Liver (tissue), 9 donors: ENCODE data around the gene ACACB. TPM values are rescaled to one million over a fixed set of nuclear protein-coding genes. Genes with fewer than 3 reads are reported as not detected.

Experiments
- DNase-seq: peaks from one replicate; pipeline ENCODE4 v3.0.0-alpha.2; 2017; ENCODE audit warnings: low spot score
- H3K27ac ChIP-seq, 2 donors: one replicate each; pipeline ENCODE4 v1.7.0; 2013; ENCODE audit warnings: inconsistent platforms in 2 of 2, low read length in 2 of 2, control low read depth in 1 of 2, low read depth in 1 of 2, mild to moderate bottlenecking in 1 of 2
- H3K27me3 ChIP-seq, 4 donors: one replicate each; pipeline versions ENCODE4 v1.6.1 to v1.7.0; 2013; ENCODE audit warnings: low read length in 3 of 4, inconsistent platforms in 1 of 4, mild to moderate bottlenecking in 1 of 4, moderate library complexity in 1 of 4; ENCODE audit not compliant: control insufficient read depth in 4 of 4, insufficient read depth in 4 of 4
- H3K36me3 ChIP-seq, 4 donors: one replicate each; pipeline versions ENCODE4 v1.6.1 to v1.7.0; 2013; ENCODE audit warnings: low read length in 3 of 4, mild to moderate bottlenecking in 3 of 4, low read depth in 1 of 4, moderate library complexity in 1 of 4; ENCODE audit not compliant: control insufficient read depth in 4 of 4, insufficient read depth in 3 of 4
- H3K4me1 ChIP-seq, 4 donors: one replicate each; pipeline versions ENCODE4 v1.6.1 to v1.7.0; 2013; ENCODE audit warnings: low read length in 3 of 4, mild to moderate bottlenecking in 3 of 4, moderate library complexity in 1 of 4; ENCODE audit not compliant: control insufficient read depth in 4 of 4, insufficient read depth in 4 of 4
- H3K4me3 ChIP-seq, 3 donors: one replicate each; pipeline versions ENCODE4 v1.6.1 to v1.7.0; 2013; ENCODE audit warnings: low read length in 3 of 3, control low read depth in 1 of 3, low read depth in 1 of 3, mild to moderate bottlenecking in 1 of 3
- H3K9ac ChIP-seq, 2 donors: one replicate each; pipeline ENCODE4 v1.7.0; 2013; ENCODE audit warnings: low read length in 2 of 2, mild to moderate bottlenecking in 2 of 2, moderate library complexity in 2 of 2, control low read depth in 1 of 2, low read depth in 1 of 2
- H3K9me3 ChIP-seq, 4 donors: one replicate each; pipeline versions ENCODE4 v1.6.1 to v1.7.0; 2013; ENCODE audit warnings: low read length in 3 of 4; ENCODE audit not compliant: control insufficient read depth in 4 of 4
- ATF3 ChIP-seq: IDR thresholded peaks from 2 replicates; pipeline ENCODE4 v1.6.1; 2016; ENCODE audit warnings: antibody characterized with exemption
- CTCF ChIP-seq: fragments of 150-350 bp; IDR thresholded peaks from 2 replicates; pipeline ENCODE4 v1.5.1; 2017; ENCODE audit warnings: improper control_type of control experiment, low read depth, low read length; ENCODE audit not compliant: missing input control
- EGR1 ChIP-seq, 2 donors: IDR thresholded peaks; 2 replicates each; pipeline ENCODE4 v1.6.1; 2016 to 2018; ENCODE audit warnings: antibody characterized with exemption in 2 of 2, low read depth in 2 of 2
- FOXA1 ChIP-seq: IDR thresholded peaks from 2 replicates; pipeline ENCODE4 v1.6.1; 2016; ENCODE audit warnings: antibody characterized with exemption
- FOXA2 ChIP-seq: IDR thresholded peaks from 2 replicates; pipeline ENCODE4 v1.6.1; 2016; ENCODE audit warnings: antibody characterized with exemption
- HNF4A ChIP-seq, 2 donors: conservative IDR thresholded peaks; 2 replicates each; pipeline ENCODE4 v1.6.1; 2016; ENCODE audit warnings: antibody characterized with exemption in 2 of 2, mild to moderate bottlenecking in 2 of 2
- HNF4G ChIP-seq: IDR thresholded peaks from 2 replicates; pipeline ENCODE4 v1.6.1; 2016; ENCODE audit warnings: antibody characterized with exemption
- JUND ChIP-seq, 2 donors: IDR thresholded peaks; 2 replicates each; pipeline ENCODE4 v1.6.1; 2016; ENCODE audit warnings: antibody characterized with exemption in 2 of 2
- NR2F2 ChIP-seq: IDR thresholded peaks from 2 replicates; pipeline ENCODE4 v1.6.1; 2016; ENCODE audit warnings: antibody characterized with exemption
- RAD21 ChIP-seq, 2 donors: IDR thresholded peaks; 2 replicates each; pipeline ENCODE4 v1.6.1; 2016; ENCODE audit warnings: antibody characterized with exemption in 2 of 2, mild to moderate bottlenecking in 2 of 2
- SP1 ChIP-seq: IDR thresholded peaks from 2 replicates; pipeline ENCODE4 v1.6.1; 2018; ENCODE audit warnings: antibody characterized with exemption, mild to moderate bottlenecking
- WGBS: extraction: QIAGEN DNeasy Blood & Tissue Kit; methylation state at CpG from one replicate; pipeline ENCODE4 v1.1.7; 2013; 5-methylcytosine and 5-hydroxymethylcytosine counted together
- polyA plus RNA-seq, 2 donors: library from polyadenylated mRNA; stranded (reverse) in 1 of 2; unstranded in 1 of 2; fragments of 200-250 nt in 1 of 2; fragments of >200 nt in 1 of 2; fragmentation: Nextera tagmentation in 1 of 2; extraction: Ambion mirVana in 1 of 2; gene quantifications; one replicate each; pipeline versions ENCODE4 v1.2.1 to v1.2.3, GENCODE V29; 2013 to 2015
- total RNA-seq, 2 donors: library from RNA; depleted of rRNA; stranded (reverse); fragments of >200 nt; gene quantifications; one replicate each; pipeline ENCODE4 v1.2.3, GENCODE V29; 2014
- TF ChIP-seq, protein P1 (sequence below): IDR thresholded peaks from 2 replicates; pipeline ENCODE4 v1.6.1; 2016; ENCODE audit warnings: antibody characterized with exemption, mild to moderate bottlenecking
- donor health status: healthy.
- donor health status: healthy.
- donor health status: healthy.
- donor health status: healthy.
- donor health status: healthy.

The ACACB gene
- total and polyA plus RNA-seq, 4 donors: 12.9 to 288 (median 52.1) TPM

DNA sequence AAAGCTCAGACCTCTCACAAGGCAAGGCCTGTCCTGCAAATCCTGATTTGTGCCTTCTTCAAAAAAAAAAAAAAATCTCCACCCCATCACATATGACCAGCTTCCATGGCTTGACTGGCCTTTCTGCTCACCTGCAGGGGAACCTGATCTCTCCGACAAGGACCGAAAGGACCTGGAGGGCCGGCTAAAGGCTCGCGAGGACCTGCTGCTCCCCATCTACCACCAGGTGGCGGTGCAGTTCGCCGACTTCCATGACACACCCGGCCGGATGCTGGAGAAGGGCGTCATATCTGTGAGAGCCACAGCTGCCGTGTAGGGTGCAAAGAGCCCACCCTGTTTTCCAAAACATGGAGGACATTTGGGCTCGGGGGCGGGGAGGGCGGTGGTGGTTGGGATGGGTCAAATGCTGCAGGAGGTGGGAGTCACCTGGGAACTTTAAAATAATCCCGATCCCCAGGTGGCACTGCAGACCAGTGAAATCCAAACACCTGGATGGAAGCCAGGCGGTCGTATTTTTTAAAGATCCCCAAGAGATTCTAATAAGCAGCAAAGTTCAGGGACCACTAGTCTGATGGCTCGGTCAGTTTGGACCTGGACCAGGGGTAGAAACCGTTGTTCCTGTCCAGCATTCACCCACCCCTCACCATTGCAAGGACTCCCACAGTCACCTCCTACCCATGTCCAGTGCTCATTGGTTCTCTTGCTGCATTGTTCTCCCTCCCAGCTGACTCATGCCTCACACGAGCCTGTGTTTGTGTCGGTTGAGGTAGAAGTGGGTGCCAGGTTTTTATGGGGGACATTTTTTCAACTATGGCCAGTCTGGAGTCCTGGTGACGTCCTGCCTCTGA is 147.9 kb downstream of the ACACB start:
- DNase-seq: peak; percentile 84
- 58% methylated on average over 23 of the region's 23 CpGs for WGBS
- Histone ChIP-seq H3K4me1 (no peaks in the 10 kb centered on the region), H3K9me3 (no peaks in the 10 kb centered on the region), H3K36me3 (peaks cover 28 to 80% (median 60%) of the 10 kb centered on the region in 4 donors), H3K9ac (no peak overlapping the region), H3K27me3 (no peaks in the 10 kb centered on the region), H3K27ac (no peak overlapping the region), H3K4me3 (no peak overlapping the region)
- TF ChIP-seq NR2F2 (no peak), ATF3 (no peak), RAD21 (IDR thresholded peaks at IDR 0.05) (peak; percentile 77 to 83), CTCF (peak; percentile 64)

GRCh38 chr12:109264943-109265650 is 148.7 kb downstream of the ACACB start:
- H3K9ac ChIP-seq: no peak overlapping the region
- H3K4me3 ChIP-seq: no peak overlapping the region
- TF ChIP-seq CTCF: no peak
- H3K36me3 ChIP-seq: peaks cover 28 to 73% (median 54%) of the 10 kb centered on the region in 4 donors
- no peak overlapping the region for H3K27ac ChIP-seq
- no peak for DNase-seq
- H3K4me1 ChIP-seq: no peaks in the 10 kb centered on the region
- WGBS: 90% methylated on average over 27 of the region's 27 CpGs
- H3K27me3 ChIP-seq: no peaks in the 10 kb centered on the region
- no peaks in the 10 kb centered on the region for H3K9me3 ChIP-seq

- Histone ChIP-seq H3K4me1 (no peaks in the 10 kb centered on the region), H3K9ac (no peak overlapping the region), H3K4me3 (no peak overlapping the region), H3K9me3 (no peaks in the 10 kb centered on the region), H3K27me3 (no peaks in the 10 kb centered on the region), H3K27ac (no peak overlapping the region), H3K36me3 (peaks cover 28 to 61% (median 42%) of the 10 kb centered on the region in 4 donors)
- no peak for DNase-seq
- WGBS: 92% methylated on average over 16 of the region's 16 CpGs
- no peak for TF ChIP-seq FOXA2
- no peak for TF ChIP-seq SP1
- TF ChIP-seq, protein P1, sequence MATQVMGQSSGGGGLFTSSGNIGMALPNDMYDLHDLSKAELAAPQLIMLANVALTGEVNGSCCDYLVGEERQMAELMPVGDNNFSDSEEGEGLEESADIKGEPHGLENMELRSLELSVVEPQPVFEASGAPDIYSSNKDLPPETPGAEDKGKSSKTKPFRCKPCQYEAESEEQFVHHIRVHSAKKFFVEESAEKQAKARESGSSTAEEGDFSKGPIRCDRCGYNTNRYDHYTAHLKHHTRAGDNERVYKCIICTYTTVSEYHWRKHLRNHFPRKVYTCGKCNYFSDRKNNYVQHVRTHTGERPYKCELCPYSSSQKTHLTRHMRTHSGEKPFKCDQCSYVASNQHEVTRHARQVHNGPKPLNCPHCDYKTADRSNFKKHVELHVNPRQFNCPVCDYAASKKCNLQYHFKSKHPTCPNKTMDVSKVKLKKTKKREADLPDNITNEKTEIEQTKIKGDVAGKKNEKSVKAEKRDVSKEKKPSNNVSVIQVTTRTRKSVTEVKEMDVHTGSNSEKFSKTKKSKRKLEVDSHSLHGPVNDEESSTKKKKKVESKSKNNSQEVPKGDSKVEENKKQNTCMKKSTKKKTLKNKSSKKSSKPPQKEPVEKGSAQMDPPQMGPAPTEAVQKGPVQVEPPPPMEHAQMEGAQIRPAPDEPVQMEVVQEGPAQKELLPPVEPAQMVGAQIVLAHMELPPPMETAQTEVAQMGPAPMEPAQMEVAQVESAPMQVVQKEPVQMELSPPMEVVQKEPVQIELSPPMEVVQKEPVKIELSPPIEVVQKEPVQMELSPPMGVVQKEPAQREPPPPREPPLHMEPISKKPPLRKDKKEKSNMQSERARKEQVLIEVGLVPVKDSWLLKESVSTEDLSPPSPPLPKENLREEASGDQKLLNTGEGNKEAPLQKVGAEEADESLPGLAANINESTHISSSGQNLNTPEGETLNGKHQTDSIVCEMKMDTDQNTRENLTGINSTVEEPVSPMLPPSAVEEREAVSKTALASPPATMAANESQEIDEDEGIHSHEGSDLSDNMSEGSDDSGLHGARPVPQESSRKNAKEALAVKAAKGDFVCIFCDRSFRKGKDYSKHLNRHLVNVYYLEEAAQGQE: no peak
- no peak for TF ChIP-seq CTCF
- no peak for TF ChIP-seq EGR1 (IDR thresholded peaks at IDR 0.05; ENCODE audit: low read depth in 2 of 2)
- TF ChIP-seq HNF4G: no peak
- no peak for TF ChIP-seq FOXA1
- no peak for TF ChIP-seq JUND (IDR thresholded peaks at IDR 0.05)
- TF ChIP-seq HNF4A (conservative IDR thresholded peaks at IDR 0.05): no peak
- no peak for TF ChIP-seq ATF3
- TF ChIP-seq RAD21 (IDR thresholded peaks at IDR 0.05): no peak
Measured at GRCh38 chr12:109266106-109266879, 149.9 kb downstream of the ACACB start.
